Activated CD8-positive, alpha-beta memory T cell treated with anti-CD3 and anti-CD28 coated beads, Interleukin-2, amount 50 U/mL, for 24 hours (primary cell): ENCODE measurements around the gene LY6G6C.

Experiments
- DNase-seq: peaks from one replicate; pipeline ENCODE4 v3.0.0-alpha.2; 2020; ENCODE audit errors: extremely low read depth

Gene LY6G6C

GRCh38 chr6:31741815-31742214 is 20.3 kb upstream of the LY6G6C start:
- no peak for DNase-seq

- no peak for DNase-seq
These were observed 19.1 kb upstream of the LY6G6C start for GRCh38 chr6:31740397-31741223.

- peak; percentile 94 for DNase-seq
These were observed 18.3 kb upstream of the LY6G6C start, which contains the start of gene MSH5 for GRCh38 chr6:31739639-31740396. MSH5 (plus strand) TSS chr6:31740005; CDS start chr6:31740467, 462 bp downstream.

GRCh38 chr6:31737991-31738979 is 16.7 kb upstream of the LY6G6C start:
- no peak for DNase-seq

GRCh38 chr6:31737315-31737990 is 15.9 kb upstream of the LY6G6C start:
- no peak for DNase-seq

GRCh38 chr6:31736768-31737314 is 15.3 kb upstream of the LY6G6C start:
- no peak for DNase-seq

- peak; percentile 61 for DNase-seq
These were observed 14.6 kb upstream of the LY6G6C start, which contains the start of gene CLIC1 for GRCh38 chr6:31736021-31736767. CLIC1 (minus strand) TSS chr6:31736530; CDS start chr6:31736300, 230 bp downstream.

- no peak for DNase-seq
These were observed 13.4 kb upstream of the LY6G6C start for GRCh38 chr6:31734821-31735406.

GRCh38 chr6:31734247-31734820 is 12.8 kb upstream of the LY6G6C start:
- no peak for DNase-seq

- DNase-seq = no peak
These were observed 12.2 kb upstream of the LY6G6C start for GRCh38 chr6:31733734-31734133.

GRCh38 chr6:31732029-31732428 is 10.5 kb upstream of the LY6G6C start:
- no peak for DNase-seq

GRCh38 chr6:31730631-31731086 is 9.1 kb upstream of the LY6G6C start:
- no peak for DNase-seq

GRCh38 chr6:31729979-31730630 is 8.6 kb upstream of the LY6G6C start:
- DNase-seq = no peak

- DNase-seq = no peak
These were observed 8.0 kb upstream of the LY6G6C start for GRCh38 chr6:31729515-31729978.

- no peak for DNase-seq
These were observed 7.4 kb upstream of the LY6G6C start, which contains the start of gene DDAH2 for GRCh38 chr6:31728767-31729514. DDAH2 (minus strand) TSS chr6:31729299; CDS start chr6:31729161, 138 bp downstream.

- no peak for DNase-seq
These were observed 6.4 kb upstream of the LY6G6C start for GRCh38 chr6:31727717-31728671.
